Body of pancreas (tissue), 4 donors: ENCODE measurements around the gene ANO2. TPM values are rescaled to one million over a fixed set of nuclear protein-coding genes. Genes with fewer than 3 reads are reported as not detected.

ENCODE experiments used
- ATAC-seq: fragments of 150-250 bp; one replicate; pipeline ENCODE4 v1.9.1; 2016
- DNase-seq, 4 donors: peaks; one replicate each; pipeline ENCODE4 v3.0.0-alpha.2; 2019
- H3K27ac ChIP-seq, 4 donors: fragments of 200-600 bp; sonication (generic); 1 replicate in 3 of 4; 2 replicates in 1 of 4; pipeline versions ENCODE4 v1.5.1 to v1.6.1; 2016 to 2019; ENCODE audit warnings: mild to moderate bottlenecking in 1 of 4, mixed read lengths in 1 of 4, moderate library complexity in 1 of 4
- H3K27me3 ChIP-seq, 2 donors: fragments of 200-600 bp; sonication (generic); one replicate each; pipeline ENCODE4 v1.6.0; 2016; ENCODE audit warnings: mild to moderate bottlenecking in 1 of 2
- H3K36me3 ChIP-seq, 2 donors: fragments of 200-600 bp; sonication (generic); replicated peaks in 1 of 2; 2 replicates each; pipeline ENCODE4 v1.5.1; 2016; ENCODE audit warnings: low read depth in 2 of 2; ENCODE audit not compliant: insufficient read depth in 1 of 2
- H3K4me1 ChIP-seq: fragments of 200-600 bp; sonication (generic); one replicate; pipeline ENCODE4 v1.6.0; 2016
- H3K4me3 ChIP-seq, 2 donors: fragments of 200-600 bp; sonication (generic); 1 replicate in 1 of 2; 2 replicates in 1 of 2; pipeline ENCODE4 v1.5.1; 2016 to 2019
- H3K9me3 ChIP-seq, 3 donors: fragments of 200-600 bp; sonication (generic); 1 replicate in 2 of 3; 2 replicates in 1 of 3; pipeline ENCODE4 v1.5.1; 2016
- POLR2A ChIP-seq, 3 donors: fragments of 450-650 bp; IDR thresholded peaks; one replicate each; pipeline ENCODE4 v1.6.1; 2016; ENCODE audit warnings: antibody characterized with exemption in 3 of 3, mild to moderate bottlenecking in 2 of 3
- WGBS, 2 donors: methylation state at CpG; one replicate each; pipeline ENCODE4 v1.1.5; 2017; 5-methylcytosine and 5-hydroxymethylcytosine counted together
- intact Hi-C: fragments of 100-400 bp; cut with DNase I; formaldehyde crosslinking; loops from one replicate; pipeline ENCODE4 v1.15.1; 2023
- total RNA-seq, 2 donors: library from RNA; depleted of rRNA; stranded (reverse); fragments of >200 nt; gene quantifications; one replicate each; pipeline ENCODE4 v1.1.0, GENCODE V29; 2016
- TF ChIP-seq, protein P1 (sequence below), 7 experiments: fragments of 450-650 bp in 4 of 7; fragments of 200-600 bp in 3 of 7; sonication (generic) in 3 of 7; IDR thresholded peaks; one replicate each; pipeline ENCODE4 v1.5.1; 2016 to 2019; ENCODE audit warnings: antibody characterized with exemption in 7 of 7

ANO2 gene
- total RNA-seq, 2 donors from 2014 or later = 2.1 to 4.3 TPM

GRCh38 chr12:5586201-5586600 is 358.9 kb downstream of the ANO2 start:
- intact Hi-C loops = no loop called here
- H3K36me3 ChIP-seq = no peaks in the 10 kb centered on the region
- no peaks in the 10 kb centered on the region for H3K27me3 ChIP-seq
- DNase-seq = no peak
- TF ChIP-seq, protein P1, sequence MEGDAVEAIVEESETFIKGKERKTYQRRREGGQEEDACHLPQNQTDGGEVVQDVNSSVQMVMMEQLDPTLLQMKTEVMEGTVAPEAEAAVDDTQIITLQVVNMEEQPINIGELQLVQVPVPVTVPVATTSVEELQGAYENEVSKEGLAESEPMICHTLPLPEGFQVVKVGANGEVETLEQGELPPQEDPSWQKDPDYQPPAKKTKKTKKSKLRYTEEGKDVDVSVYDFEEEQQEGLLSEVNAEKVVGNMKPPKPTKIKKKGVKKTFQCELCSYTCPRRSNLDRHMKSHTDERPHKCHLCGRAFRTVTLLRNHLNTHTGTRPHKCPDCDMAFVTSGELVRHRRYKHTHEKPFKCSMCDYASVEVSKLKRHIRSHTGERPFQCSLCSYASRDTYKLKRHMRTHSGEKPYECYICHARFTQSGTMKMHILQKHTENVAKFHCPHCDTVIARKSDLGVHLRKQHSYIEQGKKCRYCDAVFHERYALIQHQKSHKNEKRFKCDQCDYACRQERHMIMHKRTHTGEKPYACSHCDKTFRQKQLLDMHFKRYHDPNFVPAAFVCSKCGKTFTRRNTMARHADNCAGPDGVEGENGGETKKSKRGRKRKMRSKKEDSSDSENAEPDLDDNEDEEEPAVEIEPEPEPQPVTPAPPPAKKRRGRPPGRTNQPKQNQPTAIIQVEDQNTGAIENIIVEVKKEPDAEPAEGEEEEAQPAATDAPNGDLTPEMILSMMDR (IDR thresholded peaks at IDR 0.05) = no peak
- TF ChIP-seq POLR2A (IDR thresholded peaks at IDR 0.05) = no peak
- no peak overlapping the region for H3K4me3 ChIP-seq
- 42 to 51% methylated on average over 4 of the region's 4 CpGs for WGBS, 2 donors
- H3K27ac ChIP-seq = no peak overlapping the region
- H3K9me3 ChIP-seq = no peaks in the 10 kb centered on the region
- no peak for ATAC-seq
- H3K4me1 ChIP-seq = no peaks in the 10 kb centered on the region

- no peaks in the 10 kb centered on the region for H3K4me1 ChIP-seq
- no peak overlapping the region for H3K27ac ChIP-seq
- WGBS, 2 donors = 47 to 51% methylated on average over 4 of the region's 4 CpGs
- H3K27me3 ChIP-seq = no peaks in the 10 kb centered on the region
- intact Hi-C loops = no loop called here
- DNase-seq = no peak
- ATAC-seq = no peak
- no peak for TF ChIP-seq POLR2A (IDR thresholded peaks at IDR 0.05)
- TF ChIP-seq, protein P1 (IDR thresholded peaks at IDR 0.05) = no peak
- H3K4me3 ChIP-seq = no peak overlapping the region
- no peaks in the 10 kb centered on the region for H3K9me3 ChIP-seq
- no peaks in the 10 kb centered on the region for H3K36me3 ChIP-seq
Measured at GRCh38 chr12:5585178-5585577, 359.9 kb downstream of the ANO2 start.

- no peak overlapping the region for H3K4me3 ChIP-seq
- H3K9me3 ChIP-seq = no peaks in the 10 kb centered on the region
- H3K4me1 ChIP-seq = no peaks in the 10 kb centered on the region
- 50 to 64% methylated on average over 9 of the region's 9 CpGs for WGBS, 2 donors
- no peaks in the 10 kb centered on the region for H3K36me3 ChIP-seq
- TF ChIP-seq, protein P1 (IDR thresholded peaks at IDR 0.05) = no peak
- no peak for TF ChIP-seq POLR2A (IDR thresholded peaks at IDR 0.05)
- DNase-seq (no peak), ATAC-seq (no peak)
- no peaks in the 10 kb centered on the region for H3K27me3 ChIP-seq
- no peak overlapping the region for H3K27ac ChIP-seq
- intact Hi-C loops = no loop called here
Measured at GRCh38 chr12:5584412-5585175, 360.5 kb downstream of the ANO2 start.

GRCh38 chr12:5582541-5582940 is 362.5 kb downstream of the ANO2 start:
- no peaks in the 10 kb centered on the region for H3K9me3 ChIP-seq
- no peaks in the 10 kb centered on the region for H3K27me3 ChIP-seq
- intact Hi-C loops = no loop called here
- ATAC-seq (no peak), DNase-seq (no peak)
- H3K36me3 ChIP-seq = no peaks in the 10 kb centered on the region
- H3K27ac ChIP-seq = no peak overlapping the region
- WGBS, 2 donors = 69 to 71% methylated on average over 4 of the region's 4 CpGs
- no peak overlapping the region for H3K4me3 ChIP-seq
- H3K4me1 ChIP-seq = no peaks in the 10 kb centered on the region
- TF ChIP-seq, protein P1 (IDR thresholded peaks at IDR 0.05) = no peak
- TF ChIP-seq POLR2A (IDR thresholded peaks at IDR 0.05) = no peak

- Histone ChIP-seq H3K27ac (no peak overlapping the region), H3K9me3 (no peaks in the 10 kb centered on the region), H3K36me3 (no peaks in the 10 kb centered on the region), H3K4me1 (no peaks in the 10 kb centered on the region), H3K4me3 (no peak overlapping the region), H3K27me3 (no peaks in the 10 kb centered on the region)
- DNase-seq (no peak), ATAC-seq (no peak)
- intact Hi-C loops = no loop called here
- WGBS, 2 donors = 66 to 73% methylated on average over 5 of the region's 5 CpGs
- no peak for TF ChIP-seq POLR2A (IDR thresholded peaks at IDR 0.05)
- TF ChIP-seq, protein P1 (IDR thresholded peaks at IDR 0.05) = no peak
Measured at GRCh38 chr12:5582018-5582417, 363.0 kb downstream of the ANO2 start.
